GM12878 (cell line): ENCODE data around the gene CCDC102B. TPM values are rescaled to one million over a fixed set of nuclear protein-coding genes. Genes with fewer than 3 reads are reported as not detected.

ENCODE experiments used
- ATAC-seq: fragments of 200-7000 bp; cut with Tn5 transposase; 3 replicates; pipeline ENCODE4 v1.9.1; 2020; ENCODE audit warnings: mild to moderate bottlenecking, moderate library complexity
- BruUV-seq: library from RNA; stranded (reverse); fragments of 400-500 nt; replicated peaks from 2 replicates; lab custom pipeline; 2021; lab: Mats Ljungman, UMichigan
- CTCF ChIA-PET: fragments of 300-600 bp; sonication (Branson Sonifier 250); formaldehyde crosslinking; extraction: SDS; loops from one replicate; lab custom pipeline; 2021; ENCODE audit warnings: inconsistent platforms; lab: Yijun Ruan, JAX
- POLR2A ChIA-PET: fragments of 350-600 bp; formaldehyde crosslinking; extraction: SDS; loops from one replicate; lab custom pipeline; 2021; ENCODE audit warnings: inconsistent platforms; lab: Charles Lee
- RAD21 ChIA-PET: fragments of 300-600 bp; sonication (Branson Sonifier 250); formaldehyde crosslinking; loops from one replicate; lab custom pipeline; 2023; ENCODE audit warnings: antibody characterized with exemption; ENCODE audit not compliant: unreplicated experiment; lab: Charles Lee
- SMC1A ChIA-PET: fragments of 300-600 bp; sonication (Branson Sonifier 250); formaldehyde crosslinking; loops from one replicate; lab custom pipeline; 2023; ENCODE audit not compliant: unreplicated experiment, uncharacterized antibody; lab: Charles Lee
- DNase-seq: peaks from one replicate; pipeline ENCODE4 v3.0.0-alpha.2; 2011; ENCODE audit warnings: low read depth, low spot score
- FAIRE-seq: peaks from 3 replicates; lab custom pipeline; 2011; peaks lifted over from hg19 to GRCh38; lab: Jason Lieb, UNC
- H2AFZ ChIP-seq: 2 replicates; pipeline ENCODE4 v1.6.0; 2011; ENCODE audit warnings: low read depth, low read length, control low read depth; ENCODE audit not compliant: control insufficient read depth
- H3K27ac ChIP-seq: 2 replicates; pipeline ENCODE4 v1.5.1; 2011; ENCODE audit warnings: control low read depth; ENCODE audit not compliant: control insufficient read depth, insufficient read depth
- H3K27me3 ChIP-seq, 2 experiments: replicated peaks in 1 of 2; 2 replicates each; pipeline versions ENCODE4 v1.6.0 to v1.6.1; 2011; ENCODE audit warnings: low read length in 1 of 2; ENCODE audit not compliant: control insufficient read depth in 2 of 2, insufficient read depth in 2 of 2
- H3K36me3 ChIP-seq, 2 experiments: 2 replicates each; pipeline ENCODE4 v1.5.1; 2011; ENCODE audit warnings: low read length in 1 of 2; ENCODE audit not compliant: control insufficient read depth in 2 of 2, insufficient read depth in 2 of 2
- H3K4me1 ChIP-seq: 2 replicates; pipeline ENCODE4 v1.6.1; 2011; ENCODE audit warnings: mild to moderate bottlenecking, low read length, moderate library complexity, mixed read lengths; ENCODE audit not compliant: control insufficient read depth, insufficient read depth
- H3K4me2 ChIP-seq: 2 replicates; pipeline ENCODE4 v1.6.0; 2011; ENCODE audit warnings: control low read depth; ENCODE audit not compliant: control insufficient read depth, insufficient read depth
- H3K4me3 ChIP-seq: fragments of 200-600 bp; sonication (generic); 2 replicates; pipeline ENCODE4 v1.5.1; 2016
- H3K79me2 ChIP-seq: 2 replicates; pipeline ENCODE4 v1.6.0; 2011; ENCODE audit warnings: low read length; ENCODE audit not compliant: control insufficient read depth, insufficient read depth
- H3K9ac ChIP-seq: 2 replicates; pipeline ENCODE4 v1.8.0; 2011; ENCODE audit warnings: low read length, control low read depth, mixed read lengths; ENCODE audit not compliant: control insufficient read depth, insufficient read depth
- H3K9me3 ChIP-seq: replicated peaks from 3 replicates; pipeline ENCODE4 v1.5.1; 2011; ENCODE audit warnings: mild to moderate bottlenecking, low read length; ENCODE audit not compliant: control insufficient read depth, insufficient read depth
- H4K20me1 ChIP-seq: 2 replicates; pipeline ENCODE4 v1.6.0; 2011; ENCODE audit not compliant: control insufficient read depth, insufficient read depth
- ASH2L ChIP-seq: fragments of 300-600, 200-600 bp; sonication (generic); IDR thresholded peaks from 2 replicates; pipeline ENCODE4 v1.6.1; 2017; ENCODE audit warnings: low read depth, mild to moderate bottlenecking, borderline replicate concordance
- CREM ChIP-seq: IDR thresholded peaks from 2 replicates; pipeline ENCODE4 v1.6.1; 2014; ENCODE audit warnings: antibody characterized with exemption, low read depth
- EZH2 ChIP-seq: IDR thresholded peaks from 2 replicates; pipeline ENCODE4 v1.6.1; 2012; ENCODE audit warnings: low read depth, mild to moderate bottlenecking, control low read depth, inconsistent platforms, low read length, borderline replicate concordance; ENCODE audit not compliant: control insufficient read depth
- FOS ChIP-seq: IDR thresholded peaks from 3 replicates; pipeline ENCODE4 v1.6.1; 2011; ENCODE audit warnings: borderline replicate concordance; ENCODE audit not compliant: insufficient read length; ENCODE audit errors: extremely low read depth
- FOXM1 ChIP-seq: IDR thresholded peaks from 2 replicates; pipeline ENCODE4 v1.6.1; 2012; ENCODE audit warnings: low read depth, mild to moderate bottlenecking, inconsistent platforms, low read length, moderate library complexity
- IKZF2 ChIP-seq, 2 experiments: fragments of 450-650 bp; IDR thresholded peaks; 2 replicates each; pipeline ENCODE4 v1.6.1; 2017; ENCODE audit warnings: mild to moderate bottlenecking in 2 of 2, moderate library complexity in 2 of 2
- LARP7 ChIP-seq: fragments of 450-650 bp; IDR thresholded peaks from 2 replicates; pipeline ENCODE4 v1.6.1; 2017; ENCODE audit warnings: mild to moderate bottlenecking
- MEF2B ChIP-seq: fragments of 450-650 bp; IDR thresholded peaks from 2 replicates; pipeline ENCODE4 v1.6.1; 2018; ENCODE audit warnings: mild to moderate bottlenecking, moderate library complexity; ENCODE audit not compliant: partially characterized antibody, poor library complexity, severe bottlenecking
- MTA2 ChIP-seq: fragments of 450-650 bp; IDR thresholded peaks from 2 replicates; pipeline ENCODE4 v1.6.1; 2016; ENCODE audit warnings: low read depth, mild to moderate bottlenecking, moderate library complexity
- NR2F1 ChIP-seq: fragments of 450-650 bp; conservative IDR thresholded peaks from 2 replicates; pipeline ENCODE4 v1.6.1; 2017; ENCODE audit warnings: mild to moderate bottlenecking
- POLR2AphosphoS5 ChIP-seq: IDR thresholded peaks from 2 replicates; pipeline ENCODE4 v1.6.1; 2011; ENCODE audit warnings: mild to moderate bottlenecking, low read length, inconsistent platforms
- SP1 ChIP-seq: IDR thresholded peaks from one replicate; pipeline ENCODE4 v1.6.1; 2011; ENCODE audit warnings: low read depth, low read length
- SRF ChIP-seq, 2 experiments: IDR thresholded peaks; 2 replicates each; pipeline ENCODE4 v1.6.1; 2011; ENCODE audit warnings: low read depth in 2 of 2, low read length in 2 of 2, mild to moderate bottlenecking in 1 of 2, moderate library complexity in 1 of 2
- SUZ12 ChIP-seq: fragments of 200-600 bp; sonication (generic); IDR thresholded peaks from one replicate; pipeline ENCODE4 v1.6.1; 2018; ENCODE audit warnings: antibody characterized with exemption, mild to moderate bottlenecking; ENCODE audit not compliant: unreplicated experiment
- WRNIP1 ChIP-seq: IDR thresholded peaks from 2 replicates; pipeline ENCODE4 v1.6.1; 2011; ENCODE audit warnings: low read depth, low read length, improper control_type of control experiment, borderline replicate concordance
- ZNF207 ChIP-seq: fragments of 450-650 bp; IDR thresholded peaks from 2 replicates; pipeline ENCODE4 v1.6.1; 2014; ENCODE audit warnings: antibody characterized with exemption, mild to moderate bottlenecking, borderline replicate concordance
- ZNF384 ChIP-seq: IDR thresholded peaks from 2 replicates; pipeline ENCODE4 v1.6.1; 2012; ENCODE audit warnings: low read depth, mild to moderate bottlenecking, low read length, improper control_type of control experiment, borderline replicate concordance
- ZZZ3 ChIP-seq: IDR thresholded peaks from 2 replicates; pipeline ENCODE4 v1.6.1; 2011; ENCODE audit warnings: low read depth; ENCODE audit not compliant: control insufficient read depth, insufficient read length
- in situ Hi-C: fragments of 300-500 bp; cut with MboI; formaldehyde crosslinking; loops from 9 replicates; pipeline ENCODE4 v1.14.3; 2018; ENCODE audit warnings: mixed read lengths
- intact Hi-C: fragments of 100-400 bp; cut with micrococcal nuclease; formaldehyde crosslinking; loops from one replicate; pipeline ENCODE4 v1.14.2; 2022; ENCODE audit not compliant: unreplicated experiment
- polyA plus RNA-seq, 11 experiments: library from polyadenylated mRNA; depleted of rRNA in 4 of 11; unstranded in 6 of 11; stranded (reverse) in 5 of 11; fragments of >200 nt; fragmentation: Nextera tagmentation in 4 of 11; fragmentation: Illumina TruSeq in 1 of 11; extraction: Ambion mirVana in 4 of 11; extraction: Trizol in 1 of 11; gene quantifications; 1 replicate in 1 of 11; 2 replicates in 10 of 11; pipeline versions ENCODE4 v1.2.1 to v1.2.3, GENCODE V29; 2011 to 2016; ENCODE audit warnings: inconsistent platforms in 2 of 11, missing spikeins in 2 of 11, low read depth in 1 of 11
- total RNA-seq, 4 experiments: library from RNA; depleted of rRNA in 3 of 4; stranded (reverse); fragments of >200 nt in 3 of 4; fragmentation: Illumina TruSeq in 1 of 4; extraction: Trizol in 1 of 4; gene quantifications; 2 replicates each; pipeline versions ENCODE4 v1.2.1 to v1.2.3, GENCODE V29; 2013 to 2021
- TF ChIP-seq, protein P1 (sequence below): IDR thresholded peaks from 2 replicates; pipeline ENCODE4 v1.6.1; 2012; ENCODE audit warnings: low read depth, low read length, improper control_type of control experiment
- TF ChIP-seq, protein P2 (sequence below): fragments of 450-650 bp; IDR thresholded peaks from 2 replicates; pipeline ENCODE4 v1.6.1; 2018; ENCODE audit warnings: borderline replicate concordance, mild to moderate bottlenecking; ENCODE audit not compliant: partially characterized antibody

The CCDC102B gene
- total and polyA plus RNA-seq, 10 of the 15 experiments (the other 5 are each of a cell fraction or from before 2014, with no cell fraction given) = 2.7 to 4.7 (median 3.3) TPM

DNA sequence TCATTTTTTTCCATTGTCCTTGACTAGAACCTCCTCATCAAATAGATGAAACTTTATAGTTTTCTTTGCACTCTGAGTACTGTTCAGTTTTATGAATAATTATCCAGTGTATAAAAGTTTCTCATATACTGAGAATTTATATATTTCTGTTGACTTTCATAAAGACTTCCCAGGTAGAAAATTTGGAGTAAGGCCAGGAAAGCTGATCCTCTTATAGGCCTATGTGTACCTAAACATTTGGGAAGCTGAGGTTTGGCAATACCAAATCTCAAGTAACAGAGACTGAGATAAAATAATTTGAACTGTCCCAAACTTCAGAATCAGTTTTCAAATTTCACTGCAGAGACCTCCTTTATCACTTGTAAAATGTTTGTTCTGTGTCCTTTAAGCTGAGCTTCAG, 43.4 kb downstream of the CCDC102B start:
- no peak for FAIRE-seq
- BruUV-seq = no TSS peak
- Histone ChIP-seq H2AFZ (no peak overlapping the region), H3K27me3 (no peaks in the 10 kb centered on the region), H3K79me2 (no peaks in the 10 kb centered on the region), H4K20me1 (no peaks in the 10 kb centered on the region), H3K36me3 (no peaks in the 10 kb centered on the region), H3K9me3 (no peaks in the 10 kb centered on the region), H3K27ac (no peak overlapping the region), H3K9ac (no peak overlapping the region), H3K4me1 (no peaks in the 10 kb centered on the region), H3K4me2 (no peak overlapping the region), H3K4me3 (no peak overlapping the region)
- CTCF ChIA-PET = interaction anchor here (1.6 kb wide), 1 partner anchor 15 kb away, joined by 4 read pairs; no protein-coding TSS in a partner anchor
- intact Hi-C loops = no loop called here
- no peak for ATAC-seq
- POLR2A ChIA-PET = no interaction called here
- in situ Hi-C loops = loop anchor here (10.0 kb wide), 2 partner anchors 1254 to 1604 kb away; no protein-coding TSS in a partner anchor
- RAD21 ChIA-PET = no interaction called here
- SMC1A ChIA-PET = interaction anchor here (1.1 kb wide), 1 partner anchor 25 kb away, joined by 3 read pairs; no protein-coding TSS in a partner anchor
- DNase-seq = no peak
- no peak for TF ChIP-seq ASH2L
- TF ChIP-seq ZZZ3 = no peak
- TF ChIP-seq FOXM1 = no peak
- TF ChIP-seq MEF2B = no peak
- no peak for TF ChIP-seq NR2F1
- TF ChIP-seq SP1 = no peak
- TF ChIP-seq ZNF207 = no peak
- TF ChIP-seq FOS = no peak
- no peak for TF ChIP-seq MTA2
- TF ChIP-seq EZH2 = no peak
- TF ChIP-seq IKZF2 (IDR thresholded peaks at IDR 0.05) = no peak
- no peak for TF ChIP-seq POLR2AphosphoS5
- no peak for TF ChIP-seq CREM
- TF ChIP-seq, protein P1, sequence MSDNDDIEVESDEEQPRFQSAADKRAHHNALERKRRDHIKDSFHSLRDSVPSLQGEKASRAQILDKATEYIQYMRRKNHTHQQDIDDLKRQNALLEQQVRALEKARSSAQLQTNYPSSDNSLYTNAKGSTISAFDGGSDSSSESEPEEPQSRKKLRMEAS = no peak
- TF ChIP-seq, protein P2, sequence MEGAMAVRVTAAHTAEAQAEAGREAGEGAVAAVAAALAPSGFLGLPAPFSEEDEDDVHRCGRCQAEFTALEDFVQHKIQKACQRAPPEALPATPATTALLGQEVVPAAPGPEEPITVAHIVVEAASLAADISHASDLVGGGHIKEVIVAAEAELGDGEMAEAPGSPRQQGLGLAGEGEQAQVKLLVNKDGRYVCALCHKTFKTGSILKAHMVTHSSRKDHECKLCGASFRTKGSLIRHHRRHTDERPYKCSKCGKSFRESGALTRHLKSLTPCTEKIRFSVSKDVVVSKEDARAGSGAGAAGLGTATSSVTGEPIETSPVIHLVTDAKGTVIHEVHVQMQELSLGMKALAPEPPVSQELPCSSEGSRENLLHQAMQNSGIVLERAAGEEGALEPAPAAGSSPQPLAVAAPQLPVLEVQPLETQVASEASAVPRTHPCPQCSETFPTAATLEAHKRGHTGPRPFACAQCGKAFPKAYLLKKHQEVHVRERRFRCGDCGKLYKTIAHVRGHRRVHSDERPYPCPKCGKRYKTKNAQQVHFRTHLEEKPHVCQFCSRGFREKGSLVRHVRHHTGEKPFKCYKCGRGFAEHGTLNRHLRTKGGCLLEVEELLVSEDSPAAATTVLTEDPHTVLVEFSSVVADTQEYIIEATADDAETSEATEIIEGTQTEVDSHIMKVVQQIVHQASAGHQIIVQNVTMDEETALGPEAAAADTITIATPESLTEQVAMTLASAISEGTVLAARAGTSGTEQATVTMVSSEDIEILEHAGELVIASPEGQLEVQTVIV = no peak
- TF ChIP-seq SRF (IDR thresholded peaks at IDR 0.05; ENCODE audit: low read depth in 2 of 2, low read length in 2 of 2) = no peak
- TF ChIP-seq LARP7 = no peak
- no peak for TF ChIP-seq WRNIP1
- no peak for TF ChIP-seq ZNF384
- no peak for TF ChIP-seq SUZ12
- TF ChIP-seq, all 136 proteins: peak for 0
